ENCODE data around the gene PRDX5. TPM values are rescaled to one million over a fixed set of nuclear protein-coding genes. Genes with fewer than 3 reads are reported as not detected.

PRDX5 gene
- total RNA-seq, 1 experiment from 2014 or later: 267 TPM

GRCh38 chr11:64318766-64319761 lies 1.1 kb downstream of the PRDX5 start:
- Histone ChIP-seq H3K4me3 (replicated peaks in 1 of 2; ENCODE audit: low read depth in 1 of 2, low read length in 2 of 2) (peak overlapping the region; percentile 80 to 84), H2AFZ (ENCODE audit: low read depth, low read length, poor library complexity, severe bottlenecking) (no peak overlapping the region), H3K27me3 (ENCODE audit: insufficient read depth, low read length) (no peaks in the 10 kb centered on the region), H3K27ac (ENCODE audit: low read depth, low read length) (peak overlapping the region; percentile 83), H3K79me2 (ENCODE audit: insufficient read depth, low read length) (peaks cover 33% of the 10 kb centered on the region), H3K9ac (ENCODE audit: low read length) (peak overlapping the region; percentile 89), H3K9me3 (ENCODE audit: control insufficient read depth in 1 of 2, insufficient read depth in 1 of 2, low read depth in 1 of 2, low read length in 2 of 2) (no peaks in the 10 kb centered on the region), H4K20me1 (ENCODE audit: insufficient read depth) (no peaks in the 10 kb centered on the region), H3K36me3 (ENCODE audit: control insufficient read depth in 1 of 2, insufficient read depth in 2 of 2, low read length in 2 of 2) (peaks cover 7 to 22% of the 10 kb centered on the region in 2 experiments; a peak in 2 of 4 replicates), H3K9me2 (ENCODE audit: insufficient read depth) (no peaks in the 10 kb centered on the region), H3K4me1 (ENCODE audit: control insufficient read depth in 1 of 2, insufficient read depth in 2 of 2, low read length in 2 of 2) (peaks cover 22 to 64% of the 10 kb centered on the region in 2 experiments), H3K4me2 (ENCODE audit: low read length) (peak overlapping the region; percentile 77)
- intact Hi-C loops (cut with micrococcal nuclease): no loop called here
- TF ChIP-seq ZBTB33 (IDR thresholded peaks at IDR 0.05; ENCODE audit: extremely low read depth, insufficient replicate concordance, low read length): no peak
- TF ChIP-seq JUND (IDR thresholded peaks at IDR 0.05): no peak
- no peak for TF ChIP-seq POLR2AphosphoS5 (IDR thresholded peaks at IDR 0.05; ENCODE audit: low read depth, low read length)
- TF ChIP-seq EGR1 (IDR thresholded peaks at IDR 0.05; ENCODE audit: low read depth): no peak
- TF ChIP-seq RAD21 (IDR thresholded peaks at IDR 0.05; ENCODE audit: low read depth): no peak
- no peak for TF ChIP-seq POLR2A (IDR thresholded peaks at IDR 0.05; ENCODE audit: borderline replicate concordance, extremely low read depth, insufficient read depth, insufficient read length)
- TF ChIP-seq YY1 (IDR thresholded peaks at IDR 0.05; ENCODE audit: extremely low read depth, insufficient replicate concordance, low read depth, low read length): no peak
- TF ChIP-seq REST (IDR thresholded peaks at IDR 0.05; ENCODE audit: low read depth): no peak
- TF ChIP-seq SP1 (IDR thresholded peaks at IDR 0.05; ENCODE audit: low read depth): no peak
- no peak for TF ChIP-seq SRF (IDR thresholded peaks at IDR 0.05; ENCODE audit: low read depth)
- TF ChIP-seq MAX (IDR thresholded peaks at IDR 0.05): no peak
- no peak for TF ChIP-seq FOSL1 (IDR thresholded peaks at IDR 0.05; ENCODE audit: low read depth)
- ChIA-PET POLR2A (interaction anchor here (0.6 to 3.0 kb wide), 7 partner anchors 8 to 69 kb away, joined by 3 to 77 read pairs (median 16); partner anchors contain the start of gene ESRRA), CTCF (interaction anchor here (1.2 to 3.7 kb wide), 6 partner anchors 13 to 53 kb away, joined by 3 to 92 read pairs (median 32); partner anchors contain the start of gene ESRRA), RAD21 (ENCODE audit: low non-redundant PET in 1 of 2, low total read pairs in 2 of 2, uncharacterized antibody in 2 of 2, unreplicated experiment in 2 of 2) (interaction anchor here in 1 of 2 experiments (1.4 to 2.6 kb wide), 2 partner anchors 23 to 37 kb away, joined by 6 to 29 read pairs; no protein-coding TSS in a partner anchor)
- no TSS peak for BruUV-seq (replicated peaks)
- ATAC-seq: no peak
- DNase-seq (ENCODE audit: low read depth, low spot score): no peak

All from HCT116 (cell line).